OCI-M2 (cell line): Measurements from ENCODE around the gene ARCN1.
"Not testable (repeated sequence)": the region's sequence is repeated elsewhere in the genome, so short reads cannot be mapped to it uniquely, and the experiment has no call there.

Experiments
- DNase-seq: peaks from one replicate; lab custom pipeline; 2025; ENCODE audit not compliant: unreplicated experiment; lab: John Stamatoyannopoulos, UW

ARCN1 gene

DNA sequence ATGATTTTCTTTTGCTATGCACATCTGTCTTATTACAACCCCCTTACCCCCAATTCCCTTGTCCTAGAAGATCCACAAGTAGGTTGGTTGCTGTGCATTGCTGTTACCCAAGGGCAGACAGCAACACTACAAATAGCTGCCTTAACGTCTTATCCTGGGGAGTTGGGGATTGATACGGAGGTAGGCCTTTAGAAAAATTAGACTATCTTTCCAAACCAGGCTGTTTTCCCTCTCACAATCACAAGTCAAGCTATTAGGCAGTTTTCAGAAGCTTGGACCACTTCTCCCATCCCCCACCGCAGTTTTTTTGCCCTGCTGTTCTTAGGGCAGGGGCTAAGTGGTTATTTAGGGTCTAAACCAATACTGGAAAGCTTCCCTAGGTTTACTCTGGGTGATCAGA is 32.4 kb downstream of the ARCN1 start:
- DNase-seq: no peak

DNA sequence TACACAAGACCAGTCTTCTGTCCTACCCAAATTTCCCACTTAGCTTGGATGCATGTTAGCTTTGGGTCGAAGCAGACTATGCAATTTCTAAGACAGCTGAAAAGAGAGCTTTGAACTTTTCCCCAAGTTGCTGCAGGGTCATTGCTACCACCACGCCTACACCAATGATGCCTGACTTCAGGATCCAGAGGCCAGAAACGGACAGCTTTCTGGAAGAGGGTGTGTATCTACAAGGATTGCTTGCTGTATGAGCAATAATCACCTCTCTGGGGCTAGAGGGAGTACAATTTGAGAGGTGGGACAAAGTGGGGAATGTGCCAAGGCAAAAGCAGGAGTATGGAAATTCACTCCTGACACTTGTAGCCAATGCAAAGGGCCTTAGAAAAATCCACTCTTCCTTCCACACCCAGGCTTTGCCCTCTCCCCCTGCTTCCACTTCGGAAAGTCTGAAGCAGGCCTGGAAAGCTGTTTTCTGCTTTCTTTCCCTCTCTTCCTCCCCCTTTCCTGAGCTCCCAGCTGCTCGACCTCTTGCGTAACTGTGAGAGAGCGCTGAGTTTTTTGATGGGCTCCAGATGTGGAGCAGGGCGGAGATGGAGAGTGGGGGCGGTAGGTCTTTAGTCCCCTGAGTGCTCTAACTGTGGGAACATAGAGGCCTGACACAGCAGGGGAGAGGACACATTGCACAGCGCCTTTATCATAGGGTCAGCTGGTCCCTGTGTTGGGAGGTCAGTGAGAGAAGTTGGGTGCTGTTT is 33.1 kb downstream of the ARCN1 start:
- DNase-seq: no peak

DNA sequence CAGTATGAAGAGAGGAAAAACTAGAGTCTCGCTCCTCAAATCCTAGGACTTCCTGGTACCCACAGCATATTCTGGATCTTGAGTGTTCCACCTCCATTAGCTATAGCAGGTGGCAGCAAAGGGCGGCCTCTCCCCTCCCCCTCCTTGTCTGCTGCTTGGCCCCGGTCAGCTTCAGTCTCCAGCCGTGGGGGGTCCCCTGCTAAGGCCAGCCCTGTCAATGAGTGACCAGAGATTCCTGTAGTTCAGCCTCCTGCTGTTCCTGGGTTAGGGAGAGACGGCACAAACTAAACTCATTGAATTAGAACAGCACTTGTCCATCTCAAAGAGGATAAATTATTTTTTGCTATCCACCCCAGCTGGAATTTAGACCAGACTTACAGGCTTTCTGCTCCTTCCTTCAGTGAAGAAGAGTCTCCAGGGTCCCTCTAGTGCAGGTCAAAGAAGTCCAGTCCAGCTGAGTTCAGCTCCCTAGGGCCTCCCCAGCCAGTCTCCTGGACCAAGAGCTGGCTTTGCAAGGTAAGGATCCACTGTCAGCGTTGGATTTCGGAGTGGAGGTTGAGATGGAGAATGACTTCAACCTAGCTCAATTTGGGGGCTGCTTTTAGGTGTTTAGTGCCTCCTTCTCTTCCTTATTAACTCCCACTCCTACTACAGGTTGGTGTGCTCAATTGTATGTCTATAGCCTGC is 34.1 kb downstream of the ARCN1 start:
- DNase-seq: no peak

DNA sequence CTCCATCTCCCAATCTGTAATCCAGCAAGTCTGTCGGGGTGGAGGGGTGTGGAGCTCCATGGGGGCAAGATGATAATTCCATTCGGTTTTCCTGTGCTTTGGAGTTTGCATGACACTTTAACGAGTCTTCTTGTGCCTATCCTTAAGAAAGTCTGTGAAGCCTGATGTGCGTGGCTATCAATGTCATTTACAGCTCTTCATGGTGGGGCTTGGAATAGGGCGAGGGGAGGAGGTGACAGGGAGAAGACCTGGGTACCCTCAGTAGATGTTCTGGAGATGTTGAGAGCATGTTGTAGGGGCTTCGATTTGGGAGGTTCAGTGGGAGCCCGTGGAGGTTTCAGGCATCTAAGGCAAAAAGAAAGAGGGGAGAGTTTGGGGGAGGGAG is 34.6 kb downstream of the ARCN1 start:
- no peak for DNase-seq

DNA sequence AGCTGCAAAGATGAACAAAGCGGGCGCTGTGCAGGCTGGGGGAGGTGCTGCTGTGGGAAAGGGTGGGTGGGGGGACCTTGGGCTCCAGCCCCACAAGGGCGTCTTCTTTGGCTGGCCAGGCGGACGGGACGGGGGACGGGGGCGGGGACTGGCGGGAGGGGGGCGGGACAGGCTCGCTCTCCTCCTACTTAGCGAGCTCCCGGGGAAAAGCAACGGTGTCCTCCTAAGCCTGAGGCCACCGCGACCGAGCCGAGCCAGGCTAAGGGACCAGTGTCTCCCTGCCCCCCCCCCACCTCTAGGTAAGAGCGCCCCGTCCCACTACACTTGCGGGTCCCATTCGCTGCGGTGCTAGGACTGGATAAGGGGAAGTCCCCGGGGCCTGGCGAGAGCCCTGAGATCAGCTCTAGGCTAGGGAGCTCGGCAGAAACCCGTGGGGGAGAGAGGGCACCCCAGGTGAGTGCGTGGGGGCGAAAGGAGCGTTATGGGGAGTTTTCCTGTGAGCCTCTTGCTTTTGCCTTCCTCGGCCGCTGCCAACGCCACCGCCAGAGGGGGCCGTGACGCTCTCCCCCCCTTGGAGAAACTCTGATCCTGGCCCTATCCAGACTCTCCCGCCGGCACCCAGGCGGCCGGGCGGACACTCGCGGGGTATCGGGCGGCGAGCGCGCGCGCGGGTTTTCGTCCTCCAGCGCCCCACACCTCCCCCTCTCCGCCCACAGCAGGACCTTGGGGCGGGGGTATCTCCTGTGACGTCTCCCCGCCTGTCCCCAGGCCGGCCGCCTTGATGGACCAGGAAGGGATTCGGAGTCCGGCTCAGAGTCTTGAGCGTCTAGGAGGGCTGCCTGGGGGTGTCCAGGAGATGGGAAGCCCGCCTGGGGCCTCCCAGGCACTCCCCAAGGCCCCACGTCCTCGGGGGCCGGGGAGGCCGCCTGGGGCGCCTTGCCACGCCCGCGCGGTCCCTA is 35.5 kb downstream of the ARCN1 start, which contains the start of gene PHLDB1:
Gene PHLDB1, plus strand, starts transcription at position 215 of the 959 bp plus-strand sequence. CDS start 6,222 bp downstream, outside the sequence.
- DNase-seq: no peak

DNA sequence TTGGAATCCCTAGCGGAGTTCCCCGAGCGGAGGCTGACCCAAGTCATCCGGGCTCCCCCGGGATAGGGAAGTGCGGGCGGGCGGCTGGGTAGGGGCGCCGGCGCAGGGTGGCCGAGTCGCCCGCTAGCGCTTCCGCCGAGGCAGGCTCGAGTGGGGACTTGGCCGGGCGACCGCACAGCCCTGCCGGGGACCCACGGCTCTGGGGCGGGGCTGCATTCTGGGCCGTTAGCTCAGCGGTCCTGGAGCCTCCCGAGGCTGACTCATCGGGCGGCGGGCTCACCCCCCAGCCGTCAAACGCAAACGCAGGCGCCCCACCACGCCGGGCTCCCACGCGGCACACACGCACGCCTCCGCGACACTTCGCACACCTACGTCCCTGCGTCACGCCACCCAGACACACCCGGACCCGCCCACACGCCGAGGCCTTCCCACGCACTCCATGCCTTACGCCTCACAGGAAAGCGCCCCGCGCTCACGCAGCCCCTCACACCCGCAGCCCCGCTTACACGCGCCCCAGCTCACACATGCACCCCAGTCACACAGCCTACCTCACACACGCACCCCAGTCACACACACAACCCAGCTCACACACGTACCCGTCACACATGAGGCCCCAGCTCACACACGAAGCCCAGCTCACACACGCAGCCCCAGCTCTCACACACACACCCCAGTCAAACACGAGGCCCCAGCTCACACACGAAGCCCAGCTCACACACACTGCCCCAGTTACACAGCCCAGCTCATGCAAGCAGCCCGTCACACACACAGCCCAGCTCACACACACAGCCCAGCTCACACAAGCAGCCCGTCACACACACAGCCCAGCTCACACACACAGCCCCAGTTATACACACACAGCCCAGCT is 36.4 kb downstream of the ARCN1 start:
- DNase-seq: no peak

DNA sequence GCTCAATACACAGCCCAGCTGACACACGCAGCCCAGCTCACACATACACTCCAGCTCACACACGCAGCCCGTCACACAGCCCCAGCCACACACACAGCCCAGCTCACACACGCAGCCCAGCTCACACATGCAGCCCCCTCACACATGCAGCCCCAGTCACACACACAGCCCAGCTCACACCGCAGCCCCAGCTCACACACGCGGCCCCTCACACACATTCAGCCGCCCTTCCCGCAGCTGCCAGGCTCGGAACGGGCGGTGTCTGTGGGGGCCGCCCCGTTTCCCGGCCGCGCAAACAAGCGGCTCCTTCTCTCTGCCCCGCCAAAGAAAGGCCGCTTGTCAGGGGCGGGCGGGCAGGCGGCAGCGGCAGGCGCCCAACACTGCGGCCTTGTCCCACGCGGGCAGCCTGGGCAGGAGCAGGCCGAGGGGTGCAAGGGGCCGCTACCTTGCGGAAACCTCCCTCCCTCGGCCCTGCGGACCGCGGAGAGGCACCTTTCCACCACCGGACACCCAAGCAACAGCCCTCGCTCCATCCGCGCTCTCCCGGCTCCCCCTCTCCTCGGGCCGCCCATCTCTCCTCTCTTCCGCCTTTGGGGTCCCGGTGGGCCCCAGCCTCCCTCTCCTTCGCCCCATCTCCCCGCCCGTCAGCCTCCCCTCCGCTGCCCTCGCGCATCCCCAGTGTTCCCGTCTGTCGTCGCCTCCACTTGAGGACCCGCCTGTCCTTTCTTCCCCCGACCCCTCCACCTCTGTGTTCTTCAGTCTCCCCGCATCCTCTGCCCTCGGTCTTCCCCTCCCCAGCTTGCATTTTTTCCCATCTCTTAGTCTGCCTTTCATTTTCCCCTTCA is 37.4 kb downstream of the ARCN1 start:
- no peak for DNase-seq

DNA sequence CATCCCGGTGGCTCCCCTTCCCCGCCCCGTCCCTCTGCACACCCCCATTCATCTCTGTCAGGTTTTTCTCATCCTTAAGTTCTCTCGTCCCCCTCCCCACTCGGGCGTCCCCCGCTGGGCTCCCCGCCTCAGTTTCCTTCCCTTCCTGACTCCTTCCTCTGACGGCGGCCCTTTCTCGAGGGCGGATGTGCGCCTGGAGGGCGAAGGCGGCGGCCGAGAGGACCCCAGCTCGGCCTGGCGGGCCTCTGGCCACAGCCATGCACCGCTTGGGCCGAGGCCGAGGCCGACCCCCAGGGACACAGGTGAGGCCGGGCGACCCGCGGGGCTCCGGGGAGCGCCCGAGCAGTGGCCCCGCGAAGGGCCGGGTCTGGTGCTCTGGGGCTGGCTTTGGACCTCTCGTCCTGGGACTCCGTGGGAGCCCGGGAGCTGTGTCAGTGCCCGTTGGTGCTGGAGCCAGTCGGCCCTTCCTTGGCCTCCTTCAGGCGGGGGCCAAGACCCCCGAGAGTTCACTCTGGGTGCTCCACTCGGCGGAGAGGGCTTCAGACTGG is 38.1 kb downstream of the ARCN1 start:
- no peak for DNase-seq

DNA sequence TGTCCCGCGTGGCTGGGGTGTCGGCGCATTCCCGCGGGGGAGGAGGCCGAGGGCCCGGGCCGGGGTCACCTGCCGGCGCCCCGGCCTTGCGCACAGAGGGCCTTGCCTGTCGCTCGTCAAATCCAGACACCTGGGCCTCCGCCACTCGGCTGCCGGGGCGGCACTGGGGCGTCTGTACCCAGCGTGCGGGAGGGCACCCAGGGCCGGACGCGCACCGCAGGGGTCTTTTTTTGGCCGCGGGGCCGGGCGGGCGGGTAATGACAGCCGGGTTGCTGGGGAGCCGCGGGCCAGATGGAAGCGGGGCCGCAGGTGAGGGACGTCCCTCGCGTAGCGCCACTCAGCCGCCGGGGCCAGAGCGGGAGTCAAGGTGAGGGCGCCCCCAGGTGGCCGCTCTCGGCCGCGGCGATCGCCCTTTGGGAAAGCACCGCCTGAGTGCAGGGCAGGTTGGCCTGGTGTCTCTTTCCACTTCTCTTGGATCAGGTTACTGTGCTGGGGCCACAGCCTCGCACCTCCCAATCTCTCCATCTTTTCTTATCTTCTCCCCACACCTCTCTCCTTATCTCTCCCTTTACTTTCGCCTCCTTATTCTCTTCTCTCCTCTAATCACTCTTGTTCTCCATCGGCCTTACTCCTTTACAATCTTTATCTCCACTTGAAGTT is 38.7 kb downstream of the ARCN1 start:
- DNase-seq: peak; percentile 14

DNA sequence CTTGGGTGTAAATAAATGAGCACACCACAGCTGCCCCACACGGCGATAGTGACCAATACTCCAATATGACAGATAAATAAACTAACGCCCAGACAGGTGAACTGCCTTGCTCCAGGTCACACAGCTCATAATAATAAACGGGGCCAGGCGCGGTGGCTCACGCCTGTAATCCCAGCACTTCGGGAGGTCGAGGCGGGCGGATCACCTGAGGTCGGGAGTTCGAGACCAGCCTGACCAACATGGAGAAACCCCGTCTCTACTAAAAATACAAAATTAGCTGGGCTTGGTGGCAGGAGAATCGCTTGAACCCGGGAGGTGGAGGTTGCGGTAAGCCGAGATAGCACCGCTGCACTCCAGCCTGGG is 39.2 kb downstream of the ARCN1 start:
- DNase-seq: not testable (repeated sequence)

DNA sequence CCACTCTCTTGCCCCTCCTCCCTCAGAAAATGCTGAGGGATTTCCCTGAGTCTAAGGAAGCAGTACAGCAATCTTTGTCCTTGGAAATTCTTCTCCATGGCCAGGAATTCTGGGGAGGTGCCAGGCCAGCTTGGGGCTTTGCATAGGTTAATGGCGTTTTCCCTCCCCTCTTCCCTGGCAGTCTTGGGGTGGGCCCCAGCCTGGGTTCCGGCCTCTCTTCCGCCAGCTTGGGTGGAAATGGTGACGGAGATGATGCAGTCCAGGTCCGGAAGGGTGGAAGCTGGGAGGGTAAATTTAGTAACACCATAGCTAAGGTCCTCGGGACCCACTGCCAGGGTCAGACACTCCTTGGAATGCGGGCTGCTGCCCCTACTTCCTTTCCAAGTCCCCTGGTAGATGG is 40.2 kb downstream of the ARCN1 start:
- no peak for DNase-seq

DNA sequence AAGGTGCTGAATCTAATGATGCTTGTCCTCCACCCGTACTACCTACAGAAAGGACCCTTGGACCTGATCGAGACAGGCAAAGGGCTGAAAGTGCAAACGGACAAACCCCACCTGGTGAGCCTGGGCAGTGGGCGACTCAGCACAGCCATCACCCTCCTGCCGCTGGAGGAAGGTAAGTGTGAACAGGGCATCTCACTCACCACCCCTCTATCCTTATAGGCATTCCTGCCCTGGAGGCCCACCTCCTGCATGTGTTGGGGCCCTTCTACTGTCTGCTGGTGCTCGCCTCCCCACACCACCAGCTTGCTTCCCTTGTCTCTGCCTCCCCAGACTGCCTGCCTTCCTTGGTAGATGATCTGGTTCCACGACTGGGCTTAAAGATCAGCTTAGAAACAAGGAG is 42.3 kb downstream of the ARCN1 start:
- no peak for DNase-seq

DNA sequence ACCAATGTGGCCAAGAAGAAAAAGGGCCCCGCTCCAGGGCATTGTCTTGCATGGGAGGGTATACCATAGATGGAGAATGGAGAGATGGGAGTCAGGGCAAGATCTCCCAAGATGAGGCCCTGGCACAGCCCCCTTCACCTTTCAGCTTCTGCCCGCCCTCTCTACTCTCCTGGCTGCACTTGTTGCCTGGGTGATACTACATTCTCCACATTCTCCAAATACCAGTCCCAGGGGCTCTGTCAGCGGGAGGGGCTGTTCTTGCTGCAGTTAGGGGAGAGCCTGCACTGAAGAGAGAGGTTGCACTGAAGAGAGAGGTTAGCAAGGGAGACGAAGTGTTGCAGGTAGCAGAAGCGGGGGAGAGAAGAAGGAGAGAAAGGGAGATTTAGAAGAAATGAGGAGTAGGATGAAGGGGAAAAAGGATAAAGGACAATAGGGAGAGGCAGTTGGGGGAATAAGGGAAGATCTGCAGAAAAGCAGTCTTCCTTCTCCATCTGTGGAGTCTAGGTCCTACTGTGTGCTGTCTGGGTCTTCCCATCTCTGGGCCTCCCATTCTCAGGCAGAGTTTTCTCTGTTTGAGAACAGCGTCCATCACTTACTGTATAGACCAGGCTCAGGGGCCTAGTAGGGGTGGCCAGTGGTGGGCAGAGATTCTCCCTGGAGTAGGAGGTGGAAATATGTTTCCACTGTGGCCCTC is 43.2 kb downstream of the ARCN1 start:
- DNase-seq: no peak

DNA sequence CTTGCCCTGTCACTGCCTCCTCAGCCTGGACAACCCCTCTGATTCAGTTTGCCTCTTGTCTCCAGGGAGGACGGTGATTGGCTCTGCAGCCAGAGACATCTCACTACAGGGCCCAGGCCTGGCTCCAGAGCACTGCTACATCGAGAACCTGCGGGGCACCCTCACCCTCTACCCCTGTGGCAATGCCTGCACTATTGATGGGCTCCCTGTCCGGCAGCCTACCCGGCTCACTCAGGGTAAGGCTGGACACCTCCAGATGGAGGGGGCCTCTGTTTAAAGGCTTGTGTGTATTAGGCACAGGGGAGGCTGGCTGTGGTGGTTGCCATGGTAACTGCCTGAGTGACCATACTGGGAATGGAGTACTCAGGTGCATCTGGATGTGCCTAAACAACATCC is 43.8 kb downstream of the ARCN1 start:
- no peak for DNase-seq

DNA sequence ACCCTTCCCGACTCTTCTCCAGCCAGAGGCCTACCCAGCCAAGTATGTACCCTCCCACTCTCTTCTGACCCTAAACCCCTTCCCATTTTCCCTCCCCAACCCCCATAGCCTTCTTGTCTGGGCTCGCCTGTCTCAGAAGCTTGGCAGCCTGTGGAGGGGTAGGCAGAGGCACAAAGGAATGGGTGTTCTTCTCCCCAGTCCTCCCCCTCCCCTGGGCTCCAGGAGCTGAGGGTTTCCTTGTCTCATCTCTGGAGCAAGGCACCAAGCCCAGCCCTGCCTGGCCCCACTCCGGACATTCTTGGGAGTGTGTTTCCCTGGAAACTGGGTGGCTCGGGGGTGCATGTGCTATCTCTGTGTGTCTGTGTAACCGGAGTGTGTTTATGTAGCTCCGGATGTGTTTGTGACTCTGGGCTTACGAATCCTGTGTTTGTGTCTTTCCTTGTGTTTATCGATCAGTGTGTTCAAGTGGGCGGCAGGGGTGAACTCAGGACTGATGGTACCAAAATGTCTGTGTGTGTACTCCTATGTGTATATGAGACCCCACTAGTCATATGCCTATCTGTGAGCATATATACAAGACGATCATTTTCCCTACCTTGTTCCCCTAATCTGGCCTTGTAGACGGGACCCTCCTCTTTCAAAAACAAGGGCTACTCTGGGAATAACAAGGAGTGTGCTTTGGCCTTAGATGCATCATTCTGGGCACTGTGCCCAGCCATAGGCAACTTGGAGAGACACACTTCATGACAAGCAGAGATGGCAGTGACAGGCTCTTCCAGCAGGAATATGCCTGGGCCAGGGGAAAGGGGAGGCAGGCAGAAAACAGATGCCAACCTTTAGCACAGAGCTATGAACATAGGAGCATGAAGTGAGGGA is 46.1 kb downstream of the ARCN1 start:
- DNase-seq: no peak

DNA sequence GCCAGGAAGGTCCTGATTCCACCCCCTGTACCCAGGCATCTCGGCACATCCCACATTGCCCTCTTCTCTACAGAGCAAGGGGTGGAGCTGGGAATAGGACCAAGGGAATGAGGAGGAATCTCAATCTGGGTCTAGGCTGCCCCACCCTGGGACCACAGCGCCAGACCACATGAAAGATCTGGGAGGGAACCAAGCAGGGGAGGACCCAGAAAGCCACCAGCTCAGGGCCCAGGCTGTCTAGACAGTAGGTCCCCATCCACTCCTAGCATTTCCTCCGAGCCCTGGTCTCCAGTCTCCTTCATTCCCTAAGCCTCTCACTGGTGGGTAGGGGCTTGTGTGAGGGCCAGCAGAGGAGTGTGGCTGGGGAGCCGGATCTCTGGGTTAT is 46.8 kb downstream of the ARCN1 start:
- no peak for DNase-seq

DNA sequence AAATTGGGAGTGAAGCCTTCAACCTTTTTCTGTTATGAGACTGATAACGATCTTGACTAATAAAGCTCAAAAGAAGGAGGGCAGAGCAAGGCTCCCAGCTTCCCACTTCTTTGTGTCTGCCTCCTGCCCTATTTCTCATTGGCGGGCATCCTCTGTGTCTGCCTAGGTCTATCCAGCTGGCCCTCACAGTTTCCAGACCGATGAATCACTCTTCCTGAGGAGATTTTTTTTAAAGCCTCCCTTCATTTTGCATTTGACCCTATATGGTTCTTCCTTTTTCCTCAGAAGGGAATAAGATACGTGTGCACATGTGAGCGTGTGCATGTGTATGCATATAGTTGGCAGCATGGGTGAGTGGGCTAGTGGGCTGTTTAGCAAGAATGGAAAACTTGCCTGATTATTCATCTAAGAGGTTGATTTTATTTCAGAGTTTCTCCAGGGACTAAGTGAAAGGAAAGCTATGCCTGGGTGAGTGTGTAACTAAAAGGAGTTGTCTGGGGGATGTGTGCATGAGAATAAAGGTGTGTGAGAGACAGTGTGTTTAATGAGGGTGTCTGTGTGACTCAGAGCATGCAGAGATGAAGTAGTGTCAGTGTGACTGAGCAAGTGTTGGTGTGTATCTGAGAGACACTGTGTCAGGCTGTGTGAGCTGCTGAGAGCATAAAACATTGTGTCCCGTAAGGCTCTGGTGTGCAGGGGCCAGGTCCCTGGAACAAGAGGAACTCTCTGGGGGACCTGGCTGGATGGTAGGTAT is 47.4 kb downstream of the ARCN1 start:
- no peak for DNase-seq
